Lower leg skin (tissue), 4 donors: ENCODE measurements around the gene NPAS3. TPM values are rescaled to one million over a fixed set of nuclear protein-coding genes. Genes with fewer than 3 reads are reported as not detected.

Experiments used
- DNase-seq, 2 donors: peaks; one replicate each; pipeline ENCODE4 v3.0.0-alpha.2; 2019; ENCODE audit warnings: low spot score in 2 of 2
- H3K4me3 ChIP-seq: fragments of 200-600 bp; sonication (generic); 2 replicates; pipeline ENCODE4 v1.5.1; 2017; ENCODE audit warnings: mild to moderate bottlenecking, low read depth; ENCODE audit not compliant: poor library complexity, severe bottlenecking
- CTCF ChIP-seq, 3 donors: fragments of 450-650 bp; IDR thresholded peaks; one replicate each; pipeline ENCODE4 v1.5.1; 2016; ENCODE audit warnings: antibody characterized with exemption in 3 of 3, mild to moderate bottlenecking in 3 of 3, moderate library complexity in 2 of 3
- POLR2A ChIP-seq, 2 donors: fragments of 450-650 bp; IDR thresholded peaks; one replicate each; pipeline ENCODE4 v1.6.1; 2016 to 2017; ENCODE audit warnings: antibody characterized with exemption in 2 of 2, mild to moderate bottlenecking in 1 of 2, moderate library complexity in 1 of 2
- WGBS, 2 donors: methylation state at CpG; one replicate each; pipeline ENCODE4 v1.1.5; 2018; 5-methylcytosine and 5-hydroxymethylcytosine counted together
- intact Hi-C: fragments of 100-400 bp; cut with DNase I; formaldehyde crosslinking; loops from one replicate; pipeline ENCODE4 v1.15.0; 2023; ENCODE audit warnings: low total_unique reads
- total RNA-seq, 4 donors: library from RNA; depleted of rRNA; stranded (reverse); fragments of >200 nt; gene quantifications; one replicate each; pipeline ENCODE4 v1.1.0, GENCODE V29; 2016

The NPAS3 gene
- total RNA-seq, 4 donors from 2014 or later = 0.25 to 0.29 TPM; not detected in 2

GRCh38 chr14:33273978-33274377 lies 335.3 kb downstream of the NPAS3 start:
- DNase-seq = no peak
- intact Hi-C loops = no loop called here
- WGBS, 2 donors = 91 to 95% methylated on average over 4 of the region's 4 CpGs
- no peak for TF ChIP-seq POLR2A (IDR thresholded peaks at IDR 0.05)
- no peak for TF ChIP-seq CTCF (IDR thresholded peaks at IDR 0.05)
- no peak overlapping the region for H3K4me3 ChIP-seq

GRCh38 chr14:33275879-33276278 lies 337.2 kb downstream of the NPAS3 start:
- intact Hi-C loops = no loop called here
- no peak overlapping the region for H3K4me3 ChIP-seq
- DNase-seq = no peak
- TF ChIP-seq POLR2A (IDR thresholded peaks at IDR 0.05) = no peak
- no peak for TF ChIP-seq CTCF (IDR thresholded peaks at IDR 0.05)
- 66 to 82% methylated on average over 4 of the region's 4 CpGs for WGBS, 2 donors

DNA sequence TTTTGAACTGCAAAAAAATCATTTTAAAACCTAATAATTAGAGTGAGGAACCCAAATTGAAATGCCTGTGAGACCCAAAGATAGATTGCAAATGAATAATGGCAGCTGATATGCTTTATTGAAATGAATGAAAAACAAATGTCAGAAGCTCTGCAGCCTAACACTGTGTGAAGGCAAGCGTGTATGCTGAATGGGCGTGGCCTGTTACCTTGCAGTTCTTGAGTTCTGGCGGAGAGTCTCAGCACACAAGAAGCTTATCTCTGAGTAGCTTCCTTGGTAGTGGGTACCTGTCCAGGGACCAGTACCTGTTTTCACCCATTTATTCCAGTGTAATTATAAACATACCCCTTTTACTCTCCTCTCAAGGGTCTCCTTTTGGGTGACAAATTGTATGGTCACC lies 341.2 kb downstream of the NPAS3 start:
- H3K4me3 ChIP-seq = no peak overlapping the region
- intact Hi-C loops = no loop called here
- WGBS, 2 donors = 65 to 73% methylated on average over 3 of the region's 3 CpGs
- DNase-seq = no peak
- no peak for TF ChIP-seq CTCF (IDR thresholded peaks at IDR 0.05)
- no peak for TF ChIP-seq POLR2A (IDR thresholded peaks at IDR 0.05)

DNA sequence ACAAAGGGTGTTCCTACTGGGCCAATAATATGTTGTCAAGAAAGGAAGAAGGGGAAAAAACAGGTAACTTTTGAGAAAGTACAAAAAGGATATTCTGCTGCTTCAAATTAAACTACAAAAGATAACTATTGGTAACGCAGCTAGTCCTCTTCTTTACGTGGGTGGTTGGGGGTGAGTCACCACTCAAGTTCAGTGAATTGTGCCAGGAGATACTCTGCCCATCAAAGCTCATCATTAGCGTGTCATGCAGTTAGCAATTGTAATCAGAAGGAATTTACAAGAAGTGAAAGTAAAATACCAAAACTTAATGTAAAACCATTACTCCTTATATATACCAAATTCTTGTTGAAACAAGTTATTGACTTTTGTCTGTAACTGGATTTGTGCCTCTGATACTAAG lies 342.0 kb downstream of the NPAS3 start:
- DNase-seq = no peak
- no peak overlapping the region for H3K4me3 ChIP-seq
- intact Hi-C loops = no loop called here
- 25 to 35% methylated on average over 3 of the region's 3 CpGs for WGBS, 2 donors
- TF ChIP-seq CTCF (IDR thresholded peaks at IDR 0.05) (no peak), POLR2A (IDR thresholded peaks at IDR 0.05) (no peak)

- H3K4me3 ChIP-seq = no peak overlapping the region
- intact Hi-C loops = no loop called here
- WGBS, 2 donors = 58 to 73% methylated on average over 11 of the region's 11 CpGs
- no peak for DNase-seq
- TF ChIP-seq POLR2A (IDR thresholded peaks at IDR 0.05) = no peak
- no peak for TF ChIP-seq CTCF (IDR thresholded peaks at IDR 0.05)
Observed at GRCh38 chr14:33282331-33283230, 343.9 kb downstream of the NPAS3 start.
